SK-N-MC (cell line): Measurements from ENCODE around the gene ASB6.

ENCODE experiments used
- DNase-seq: peaks from one replicate; pipeline ENCODE4 v3.0.0-alpha.2; 2011; ENCODE audit warnings: low read depth, low spot score
- H3K27ac ChIP-seq: fragments of 200-600 bp; sonication (generic); 2 replicates; pipeline ENCODE4 v1.5.1; 2016; ENCODE audit warnings: mixed run types
- H3K36me3 ChIP-seq: fragments of 200-600 bp; sonication (generic); 2 replicates; pipeline ENCODE4 v1.6.1; 2017; ENCODE audit warnings: antibody characterized with exemption, low read length, mixed read lengths; ENCODE audit not compliant: insufficient read depth
- H3K4me3 ChIP-seq: fragments of 200-600 bp; sonication (generic); 2 replicates; pipeline ENCODE4 v1.5.1; 2016
- H3K9ac ChIP-seq: fragments of 200-600 bp; sonication (generic); 2 replicates; pipeline ENCODE4 v1.8.0; 2017; ENCODE audit warnings: mixed run types, mixed read lengths; ENCODE audit not compliant: insufficient read length
- H3K9me3 ChIP-seq: fragments of 200-600 bp; sonication (generic); 2 replicates; pipeline ENCODE4 v1.6.1; 2017; ENCODE audit warnings: low read depth, mild to moderate bottlenecking, antibody characterized with exemption, low read length, moderate library complexity, mixed read lengths
- EZH2 ChIP-seq: fragments of 200-600 bp; sonication (generic); IDR thresholded peaks from one replicate; pipeline ENCODE4 v1.6.1; 2017; ENCODE audit warnings: antibody characterized with exemption
- FOXP2 ChIP-seq: optimal IDR thresholded peaks from 2 replicates; pipeline ENCODE3; 2011; ENCODE audit warnings: mild to moderate bottlenecking, moderate library complexity; ENCODE audit not compliant: insufficient read depth; ENCODE audit errors: extremely low read length, control extremely low read depth
- POLR2AphosphoS5 ChIP-seq: IDR thresholded peaks from 2 replicates; pipeline ENCODE4 v1.6.1; 2012; ENCODE audit warnings: mild to moderate bottlenecking, low read depth, low read length, borderline replicate concordance

ASB6 gene

DNA sequence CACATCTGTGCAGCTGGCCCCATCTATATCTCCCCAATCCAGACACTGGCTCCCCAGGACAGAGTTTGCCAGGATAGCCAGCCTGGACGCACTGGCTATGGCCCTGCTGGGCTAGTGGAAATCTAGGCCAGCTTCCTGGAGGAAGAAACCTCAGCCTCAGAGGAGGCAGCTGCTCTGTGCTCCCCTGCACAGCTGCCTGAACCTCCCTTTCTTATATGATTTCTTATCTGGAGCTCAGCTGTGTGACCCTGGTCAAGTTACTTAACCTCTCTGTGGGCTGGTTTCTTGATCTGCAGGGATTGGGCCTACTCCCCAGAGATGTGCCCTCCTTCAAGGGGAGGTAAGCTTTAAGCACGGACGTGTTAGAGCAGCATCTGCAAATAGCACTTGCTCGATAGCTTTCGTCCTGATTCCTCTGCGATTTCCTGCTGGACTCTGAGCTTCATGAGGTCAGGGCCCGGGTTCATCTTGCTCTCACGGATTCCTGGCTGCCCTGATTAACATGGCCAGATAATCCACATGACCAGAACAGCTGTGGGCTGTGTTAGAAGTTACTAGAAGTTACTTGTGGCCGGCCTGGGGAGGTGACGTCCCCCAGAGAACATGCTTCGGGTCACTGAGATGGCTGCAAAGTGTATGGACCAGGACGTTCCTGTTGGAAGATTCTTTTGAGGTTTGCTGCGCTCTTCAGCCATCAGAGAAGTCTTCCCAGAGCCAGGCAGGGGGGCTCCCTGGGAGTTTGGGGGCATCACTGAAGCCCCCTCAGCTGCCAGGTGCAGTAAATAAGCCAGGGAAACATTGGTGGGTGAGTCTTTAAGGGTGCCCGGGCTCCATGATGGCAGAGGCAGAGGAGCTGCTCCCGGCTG, 35.6 kb downstream of the ASB6 start:
- H3K36me3 ChIP-seq, result no peaks in the 10 kb centered on the region
- no peak for DNase-seq
- no peaks in the 10 kb centered on the region for H3K9me3 ChIP-seq
- H3K9ac ChIP-seq, result no peak overlapping the region
- H3K4me3 ChIP-seq, result no peak overlapping the region
- H3K27ac ChIP-seq, result peak overlapping the region; percentile 53
- TF ChIP-seq FOXP2, result no peak
- TF ChIP-seq EZH2, result no peak
- TF ChIP-seq POLR2AphosphoS5, result no peak

DNA sequence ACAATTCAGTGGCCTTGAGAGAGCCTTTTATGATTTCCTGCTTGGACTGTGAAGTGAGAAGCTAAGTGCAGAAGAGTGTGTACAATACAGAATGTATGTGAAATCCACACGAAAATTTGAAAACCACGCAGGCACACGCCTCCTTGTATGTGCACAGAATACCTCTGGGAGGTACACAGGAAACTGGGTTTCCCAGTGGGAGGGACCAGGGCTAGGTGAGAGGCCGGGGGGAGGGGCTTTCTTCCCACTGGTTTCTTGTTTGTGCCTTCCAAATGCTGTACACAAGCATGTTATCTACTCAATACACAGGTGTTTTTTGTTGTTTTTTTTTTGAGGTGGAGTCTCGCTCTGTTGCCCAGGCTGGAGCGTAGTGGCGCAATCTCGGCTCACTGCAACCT, 37.2 kb downstream of the ASB6 start:
- TF ChIP-seq POLR2AphosphoS5, result no peak
- no peak for TF ChIP-seq EZH2
- TF ChIP-seq FOXP2, result no peak
- Histone ChIP-seq H3K9me3 (no peaks in the 10 kb centered on the region), H3K4me3 (no peak overlapping the region), H3K9ac (no peak overlapping the region), H3K36me3 (no peaks in the 10 kb centered on the region), H3K27ac (peak overlapping the region; percentile 21)
- no peak for DNase-seq

DNA sequence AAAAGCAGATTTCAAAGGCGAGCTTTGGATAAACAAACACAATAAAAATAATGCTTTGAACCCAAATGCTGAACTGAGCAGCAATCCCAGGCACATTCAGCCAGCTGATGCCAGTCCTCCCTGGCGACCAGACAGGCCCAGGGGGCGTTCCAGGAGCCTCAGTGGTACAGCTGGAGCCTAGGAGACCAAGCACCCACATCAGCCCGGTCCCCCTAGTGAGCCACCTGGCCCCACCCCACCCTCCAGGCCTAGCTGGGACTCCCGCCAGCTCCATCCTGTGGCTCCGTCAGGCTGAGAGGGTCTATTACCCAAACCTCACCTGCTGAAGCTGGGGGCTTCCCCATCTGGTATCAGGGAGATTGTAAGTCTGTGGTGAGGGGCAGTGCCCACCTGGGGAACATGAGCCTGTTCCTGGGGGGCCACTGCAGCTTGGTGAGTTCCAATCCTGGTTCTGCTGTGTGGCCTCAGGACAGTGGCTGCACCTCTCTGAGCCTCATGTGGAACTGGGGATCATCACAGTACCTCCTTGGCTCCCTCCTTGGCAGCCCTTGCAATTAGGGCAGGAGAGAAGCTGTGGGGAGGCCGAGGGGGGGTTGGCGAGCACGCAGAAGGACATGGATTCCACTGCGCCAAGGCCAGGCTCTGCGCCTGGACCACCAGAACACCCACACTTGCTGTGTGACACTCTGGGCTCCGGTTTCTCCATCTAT, 37.7 kb downstream of the ASB6 start:
- Histone ChIP-seq H3K4me3 (no peak overlapping the region), H3K9ac (no peak overlapping the region), H3K27ac (peak overlapping the region; percentile 80), H3K36me3 (no peaks in the 10 kb centered on the region), H3K9me3 (no peaks in the 10 kb centered on the region)
- TF ChIP-seq POLR2AphosphoS5, result no peak
- TF ChIP-seq EZH2, result no peak
- no peak for TF ChIP-seq FOXP2
- no peak for DNase-seq

DNA sequence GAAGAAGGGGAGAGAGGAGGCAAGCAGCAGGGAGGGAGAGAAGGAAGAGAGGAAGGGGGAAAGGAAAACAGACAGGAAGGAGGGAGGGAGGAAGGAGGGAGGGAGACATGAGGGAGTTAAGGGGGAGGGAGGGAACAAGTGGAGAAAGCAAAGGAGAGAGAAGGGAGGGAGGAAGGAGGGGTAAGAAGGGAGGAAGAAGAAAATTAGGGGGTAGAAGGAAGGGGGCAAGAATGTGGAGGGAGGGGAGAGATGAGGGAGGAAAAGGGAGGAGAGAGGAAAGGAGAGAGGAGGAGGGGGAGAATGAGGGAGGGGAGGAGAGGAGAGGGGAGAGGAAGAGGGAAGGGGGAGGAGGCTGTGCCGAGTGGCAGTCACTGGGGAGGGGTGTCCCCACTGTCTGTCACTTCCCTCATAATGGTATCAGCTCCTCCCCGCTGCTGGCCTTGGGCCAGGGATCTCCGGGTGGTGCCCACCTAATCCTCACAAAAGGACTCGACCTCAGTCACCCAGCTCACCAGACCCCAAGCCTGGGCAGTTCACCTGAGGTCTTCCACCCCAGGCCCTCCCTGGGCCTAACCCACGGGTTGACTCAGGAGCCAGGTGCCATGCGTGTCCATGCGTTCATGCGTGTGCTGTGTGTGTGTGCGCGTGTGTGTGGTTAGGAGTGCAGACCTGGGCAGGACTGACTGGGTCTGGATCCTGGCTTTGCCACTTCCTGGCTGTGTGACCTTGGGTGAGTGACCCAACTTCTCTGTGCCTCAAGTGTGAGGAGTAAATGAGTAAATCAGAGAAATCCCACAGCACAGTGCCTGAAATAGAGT, 39.1 kb downstream of the ASB6 start:
- DNase-seq, result no peak
- TF ChIP-seq FOXP2 (no peak), EZH2 (no peak), POLR2AphosphoS5 (no peak)
- H3K27ac ChIP-seq, result peak overlapping the region; percentile 80

DNA sequence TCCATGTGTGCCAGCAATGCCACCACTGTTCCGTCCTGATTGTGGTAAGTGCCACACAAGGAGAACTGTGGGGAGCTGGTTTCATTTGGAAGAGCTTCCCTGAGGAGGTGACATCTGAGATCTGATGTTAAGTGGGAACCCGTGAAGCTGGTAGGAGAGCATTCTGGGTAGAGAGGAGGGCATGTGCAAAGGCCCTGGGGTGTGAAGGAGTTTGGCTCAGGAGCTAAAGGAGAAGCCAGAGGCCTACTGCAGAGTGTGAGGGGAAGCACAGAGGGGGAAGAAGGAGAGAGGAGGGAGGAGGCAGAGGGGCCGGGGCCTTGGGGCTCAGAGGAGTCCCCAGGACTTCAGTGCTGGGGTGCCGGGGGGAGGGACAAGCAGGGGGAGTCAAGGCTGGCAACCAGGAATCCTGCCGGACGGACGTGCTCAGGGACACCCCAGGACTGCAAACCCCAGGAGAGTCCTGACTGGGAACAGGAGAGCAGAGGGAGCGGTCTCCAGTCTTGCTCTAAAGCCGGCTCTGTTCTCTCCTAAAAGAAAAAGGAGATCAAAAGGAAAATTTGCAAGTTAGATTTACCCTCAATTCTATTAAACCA, 40.8 kb downstream of the ASB6 start:
- no peaks in the 10 kb centered on the region for H3K36me3 ChIP-seq
- H3K4me3 ChIP-seq, result no peak overlapping the region
- no peak overlapping the region for H3K9ac ChIP-seq
- TF ChIP-seq FOXP2, result no peak
- no peak for TF ChIP-seq POLR2AphosphoS5
- TF ChIP-seq EZH2, result no peak
- H3K9me3 ChIP-seq, result no peaks in the 10 kb centered on the region
- no peak overlapping the region for H3K27ac ChIP-seq
- no peak for DNase-seq

More for the DNA sequence above, 39.1 kb downstream of the ASB6 start:
- no peak overlapping the region for H3K9ac ChIP-seq
- no peaks in the 10 kb centered on the region for H3K36me3 ChIP-seq
- H3K9me3 ChIP-seq, result no peaks in the 10 kb centered on the region
- H3K4me3 ChIP-seq, result no peak overlapping the region

DNA sequence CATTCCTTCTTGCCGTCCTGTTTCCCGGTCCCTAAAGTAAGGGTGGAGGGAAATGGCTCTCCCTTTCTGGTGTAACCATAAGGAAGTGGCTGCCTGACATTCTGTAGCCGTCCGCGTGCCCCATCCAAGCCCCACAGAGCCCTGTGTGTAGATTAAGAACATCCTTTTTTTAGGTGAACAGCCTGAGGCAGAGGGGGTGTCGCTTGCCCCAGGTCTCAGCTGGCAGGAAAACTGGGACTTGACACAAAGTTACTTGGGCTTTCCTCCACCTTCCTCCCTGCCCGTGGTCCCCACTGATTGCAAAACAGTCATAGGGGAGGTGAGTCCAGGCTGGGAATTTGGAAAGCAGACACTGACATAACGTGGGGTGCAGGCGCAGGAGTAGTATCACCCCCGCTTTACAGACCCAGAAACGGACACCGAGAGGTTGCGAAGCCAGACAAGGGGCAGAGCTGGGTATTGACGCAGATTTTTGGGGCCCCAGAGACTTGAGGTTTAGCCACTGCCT, 43.8 kb downstream of the ASB6 start:
- TF ChIP-seq FOXP2 (no peak), POLR2AphosphoS5 (no peak), EZH2 (no peak)

DNA sequence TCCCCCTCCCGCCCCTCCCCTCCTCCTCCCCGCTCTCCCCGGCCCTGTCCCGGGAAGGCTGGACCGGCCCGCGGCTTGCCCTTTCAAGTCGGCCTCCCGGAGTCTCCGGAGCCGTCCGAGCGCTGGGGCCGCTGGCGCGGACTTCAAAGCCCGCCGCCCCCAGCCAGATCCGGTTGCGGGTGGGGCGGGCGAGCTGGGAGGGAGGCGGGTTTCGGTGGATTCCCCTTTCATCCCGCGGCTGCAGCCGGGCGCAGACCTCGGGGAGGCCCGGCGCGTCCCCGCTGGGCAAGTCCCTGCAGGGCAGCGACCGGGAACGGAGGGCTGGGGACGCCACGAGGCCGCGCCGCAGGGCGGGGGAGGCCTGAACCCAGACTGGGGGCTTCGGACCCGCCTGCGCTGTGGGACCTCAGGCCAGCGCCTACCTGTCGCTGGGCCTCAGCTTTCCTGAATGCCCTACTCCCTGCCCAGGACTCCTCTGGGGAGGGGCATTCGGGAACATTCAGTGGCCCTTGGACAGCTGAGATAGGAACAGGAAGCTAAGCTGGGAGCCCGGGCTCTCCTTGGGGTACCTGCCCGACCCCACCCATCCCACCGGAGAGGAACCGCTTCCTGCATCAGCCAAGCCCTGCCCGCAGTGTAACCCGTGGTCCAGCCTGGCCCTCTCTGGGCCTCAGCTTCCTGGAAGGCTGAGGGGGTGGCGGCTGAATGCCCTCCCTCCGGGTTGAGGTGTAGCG, 44.4 kb downstream of the ASB6 start:
- TF ChIP-seq POLR2AphosphoS5 (no peak), FOXP2 (no peak), EZH2 (no peak)
- H3K36me3 ChIP-seq, result no peaks in the 10 kb centered on the region
- H3K9me3 ChIP-seq, result no peaks in the 10 kb centered on the region
- H3K27ac ChIP-seq, result no peak overlapping the region
- H3K4me3 ChIP-seq, result no peak overlapping the region
- DNase-seq, result no peak
- no peak overlapping the region for H3K9ac ChIP-seq

More for the DNA sequence above, 43.8 kb downstream of the ASB6 start:
- Histone ChIP-seq H3K9ac (no peak overlapping the region), H3K4me3 (no peak overlapping the region), H3K27ac (no peak overlapping the region), H3K9me3 (no peaks in the 10 kb centered on the region), H3K36me3 (no peaks in the 10 kb centered on the region)
- no peak for DNase-seq
